8988T (cell line): Measurements from ENCODE around the gene FREM2.

Experiments
- DNase-seq: peaks from one replicate; pipeline ENCODE4 v3.0.0; 2011

The FREM2 gene

GRCh38 chr13:38830442-38831045 lies 143.7 kb downstream of the FREM2 start:
- DNase-seq, result no peak

GRCh38 chr13:38844581-38844980 lies 157.7 kb downstream of the FREM2 start:
- no peak for DNase-seq

- no peak for DNase-seq
These were observed 161.5 kb downstream of the FREM2 start for GRCh38 chr13:38848360-38848759.

- no peak for DNase-seq
These were observed 162.4 kb downstream of the FREM2 start for GRCh38 chr13:38849315-38849714.

- no peak for DNase-seq
These were observed 164.2 kb downstream of the FREM2 start for GRCh38 chr13:38850868-38851626.

- no peak for DNase-seq
These were observed 167.3 kb downstream of the FREM2 start for GRCh38 chr13:38854226-38854625.

- no peak for DNase-seq
These were observed 169.2 kb downstream of the FREM2 start for GRCh38 chr13:38856065-38856464.

GRCh38 chr13:38862443-38862842 lies 175.6 kb downstream of the FREM2 start:
- DNase-seq, result no peak

GRCh38 chr13:38863536-38863935 lies 176.7 kb downstream of the FREM2 start:
- DNase-seq, result no peak

- DNase-seq, result no peak
These were observed 179.8 kb downstream of the FREM2 start for GRCh38 chr13:38866649-38867048.

GRCh38 chr13:38868399-38868798 lies 181.5 kb downstream of the FREM2 start:
- DNase-seq, result no peak

GRCh38 chr13:38868870-38869269 lies 182.0 kb downstream of the FREM2 start:
- DNase-seq, result no peak

- no peak for DNase-seq
These were observed 184.4 kb downstream of the FREM2 start for GRCh38 chr13:38871275-38871674.

- DNase-seq, result peak; percentile 13
These were observed 185.8 kb downstream of the FREM2 start for GRCh38 chr13:38872693-38873092.

- no peak for DNase-seq
These were observed 188.5 kb downstream of the FREM2 start for GRCh38 chr13:38875186-38875875.

- DNase-seq, result no peak
These were observed 192.4 kb downstream of the FREM2 start for GRCh38 chr13:38879278-38879677.

- no peak for DNase-seq
These were observed 192.9 kb downstream of the FREM2 start for GRCh38 chr13:38879786-38880185.

- no peak for DNase-seq
These were observed 193.5 kb downstream of the FREM2 start for GRCh38 chr13:38880397-38880796.

- DNase-seq, result no peak
These were observed 196.9 kb downstream of the FREM2 start for GRCh38 chr13:38883783-38884182.

GRCh38 chr13:38888309-38888708 lies 201.4 kb downstream of the FREM2 start:
- no peak for DNase-seq

- DNase-seq, result no peak
These were observed 208.2 kb downstream of the FREM2 start for GRCh38 chr13:38895075-38895474.

- no peak for DNase-seq
These were observed 210.6 kb downstream of the FREM2 start for GRCh38 chr13:38897521-38897920.

- DNase-seq, result no peak
These were observed 211.6 kb downstream of the FREM2 start for GRCh38 chr13:38898481-38898880.

GRCh38 chr13:38899571-38899970 lies 212.7 kb downstream of the FREM2 start:
- no peak for DNase-seq
